Colonic mucosa (tissue), 4 donors: ENCODE data around the gene HPF1. TPM values are rescaled to one million over a fixed set of nuclear protein-coding genes. Genes with fewer than 3 reads are reported as not detected.
"Not testable (repeated sequence)": the region's sequence is repeated elsewhere in the genome, so short reads cannot be mapped to it uniquely, and the experiment has no call there.

Source experiments
- DNase-seq: peaks from one replicate; pipeline ENCODE4 v3.0.0-alpha.2; 2020
- H3K27ac ChIP-seq: fragments of 200-600 bp; one replicate; pipeline ENCODE4 v1.8.0; 2021
- H3K27me3 ChIP-seq: fragments of 200-600 bp; one replicate; pipeline ENCODE4 v1.8.0; 2021
- H3K36me3 ChIP-seq: fragments of 200-600 bp; one replicate; pipeline ENCODE4 v1.8.0; 2021
- H3K4me1 ChIP-seq: fragments of 200-600 bp; one replicate; pipeline ENCODE4 v1.8.0; 2021; ENCODE audit warnings: mild to moderate bottlenecking
- H3K4me3 ChIP-seq: fragments of 200-600 bp; one replicate; pipeline ENCODE4 v1.8.0; 2021
- H3K9ac ChIP-seq, 2 donors: one replicate each; pipeline ENCODE4 v1.7.0; 2013; ENCODE audit warnings: control low read depth in 2 of 2, low read depth in 2 of 2, low read length in 2 of 2
- H3K9me3 ChIP-seq: fragments of 200-600 bp; one replicate; pipeline ENCODE4 v1.8.0; 2021
- intact Hi-C: fragments of 100-400 bp; cut with DNase I; formaldehyde crosslinking; loops from one replicate; pipeline ENCODE4 v1.14.1; 2022
- total RNA-seq, 2 donors: library from RNA; stranded (reverse); fragmentation: NEBNext Ultra II Directional in 1 of 2; extraction: Animal tissue kit (Norgen Biotek cat#: 25700) in 1 of 2; gene quantifications; one replicate each; pipeline ENCODE4 v1.2.1, GENCODE V29; 2021
- TF ChIP-seq, protein P1 (sequence below): fragments of 200-600 bp; IDR thresholded peaks from one replicate; pipeline ENCODE4 v1.8.0; 2022; ENCODE audit warnings: antibody characterized with exemption, mild to moderate bottlenecking
- donor health status: healthy.
- donor health status: DM: no; HTN: no; CAD: no.
- donor health status: DM: no; HTN: no; CAD: no.

Gene HPF1
- total RNA-seq, 2 donors from 2014 or later = 11.7 to 23.6 TPM

DNA sequence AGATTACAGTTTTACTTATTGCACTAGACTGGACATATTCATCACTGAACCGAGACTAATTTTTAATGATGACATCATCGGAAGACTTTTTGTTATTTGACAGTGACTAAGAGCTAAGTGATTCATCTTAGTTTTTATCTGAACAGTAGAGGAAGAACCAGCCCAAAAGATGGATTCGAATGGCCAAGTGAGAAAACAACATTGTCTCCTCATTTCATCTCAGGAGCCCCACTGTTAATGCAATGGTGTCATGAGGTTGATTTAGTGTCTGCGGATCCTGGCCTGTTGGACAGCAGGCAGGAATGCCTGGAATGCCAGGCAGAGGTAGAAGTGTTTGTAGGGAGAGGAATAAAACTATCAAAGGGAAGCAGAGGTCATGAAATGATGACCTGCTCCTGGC, 37.8 kb upstream of the HPF1 start:
- no peaks in the 10 kb centered on the region for H3K9me3 ChIP-seq
- no peak overlapping the region for H3K9ac ChIP-seq
- H3K4me1 ChIP-seq = no peaks in the 10 kb centered on the region
- no peaks in the 10 kb centered on the region for H3K36me3 ChIP-seq
- TF ChIP-seq, protein P1, sequence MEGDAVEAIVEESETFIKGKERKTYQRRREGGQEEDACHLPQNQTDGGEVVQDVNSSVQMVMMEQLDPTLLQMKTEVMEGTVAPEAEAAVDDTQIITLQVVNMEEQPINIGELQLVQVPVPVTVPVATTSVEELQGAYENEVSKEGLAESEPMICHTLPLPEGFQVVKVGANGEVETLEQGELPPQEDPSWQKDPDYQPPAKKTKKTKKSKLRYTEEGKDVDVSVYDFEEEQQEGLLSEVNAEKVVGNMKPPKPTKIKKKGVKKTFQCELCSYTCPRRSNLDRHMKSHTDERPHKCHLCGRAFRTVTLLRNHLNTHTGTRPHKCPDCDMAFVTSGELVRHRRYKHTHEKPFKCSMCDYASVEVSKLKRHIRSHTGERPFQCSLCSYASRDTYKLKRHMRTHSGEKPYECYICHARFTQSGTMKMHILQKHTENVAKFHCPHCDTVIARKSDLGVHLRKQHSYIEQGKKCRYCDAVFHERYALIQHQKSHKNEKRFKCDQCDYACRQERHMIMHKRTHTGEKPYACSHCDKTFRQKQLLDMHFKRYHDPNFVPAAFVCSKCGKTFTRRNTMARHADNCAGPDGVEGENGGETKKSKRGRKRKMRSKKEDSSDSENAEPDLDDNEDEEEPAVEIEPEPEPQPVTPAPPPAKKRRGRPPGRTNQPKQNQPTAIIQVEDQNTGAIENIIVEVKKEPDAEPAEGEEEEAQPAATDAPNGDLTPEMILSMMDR = no peak
- H3K4me3 ChIP-seq = no peak overlapping the region
- no peak for DNase-seq
- intact Hi-C loops = no loop called here
- H3K27me3 ChIP-seq = peaks cover 4% of the 10 kb centered on the region
- no peak overlapping the region for H3K27ac ChIP-seq

DNA sequence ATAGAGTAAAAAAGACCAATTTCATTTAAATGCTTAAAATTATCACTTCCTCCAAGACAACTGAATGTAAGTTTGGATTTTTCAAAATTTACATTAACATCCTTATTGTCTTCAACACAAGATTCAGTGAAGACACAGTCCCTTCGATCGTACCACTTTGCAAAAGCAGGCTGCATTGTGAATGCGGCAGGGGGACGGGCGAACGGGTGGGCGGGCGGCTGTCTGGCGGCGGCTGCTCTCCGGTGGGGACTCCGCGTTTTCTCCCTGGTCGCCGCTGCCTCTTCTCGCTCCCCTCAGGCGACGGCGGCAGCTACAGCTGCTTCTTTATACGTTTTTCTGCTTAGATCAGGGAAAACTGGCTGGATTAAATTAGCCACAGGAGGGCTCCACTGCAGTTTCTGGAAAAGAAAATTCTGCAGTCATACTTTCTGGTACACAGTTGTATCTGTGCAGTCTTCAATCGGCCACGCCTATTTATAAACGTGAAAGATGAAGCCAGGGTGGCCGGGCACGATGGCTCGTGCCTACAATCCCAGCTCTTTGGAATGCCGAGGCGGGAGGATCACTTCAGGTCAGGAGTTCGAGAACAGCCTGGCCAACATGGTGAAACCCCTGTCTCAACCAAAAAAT, 33.9 kb upstream of the HPF1 start:
- Histone ChIP-seq H3K9me3 (no peaks in the 10 kb centered on the region), H3K27ac (no peak overlapping the region), H3K4me1 (no peaks in the 10 kb centered on the region), H3K27me3 (peaks cover 9% of the 10 kb centered on the region), H3K9ac (no peak overlapping the region), H3K36me3 (no peaks in the 10 kb centered on the region), H3K4me3 (peak overlapping the region; percentile 15)
- intact Hi-C loops = no loop called here
- TF ChIP-seq, protein P1 = peak; percentile 27
- DNase-seq = peak; percentile 31

DNA sequence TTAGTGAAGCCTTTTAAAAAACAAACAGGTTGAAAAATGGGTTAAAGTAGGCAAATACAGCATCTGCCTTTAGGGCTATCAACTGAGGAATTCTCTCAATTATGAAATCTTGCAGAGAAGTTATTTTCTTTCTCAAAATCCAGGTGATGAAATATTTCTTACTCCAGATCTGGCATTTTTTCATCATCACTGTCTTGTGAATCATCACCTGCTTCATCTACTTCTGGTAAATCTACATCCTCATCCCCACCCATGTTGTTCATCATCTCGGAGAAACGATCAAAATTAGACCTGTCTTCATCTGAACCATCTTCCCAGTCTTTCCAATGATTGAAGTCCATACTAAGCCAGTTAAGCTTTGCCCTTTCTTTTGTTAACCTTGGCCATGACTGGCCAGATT, 33.3 kb upstream of the HPF1 start:
- Histone ChIP-seq H3K9me3 (no peaks in the 10 kb centered on the region), H3K4me1 (no peaks in the 10 kb centered on the region), H3K27ac (no peak overlapping the region), H3K9ac (no peak overlapping the region), H3K4me3 (no peak overlapping the region), H3K36me3 (no peaks in the 10 kb centered on the region), H3K27me3 (peaks cover 9% of the 10 kb centered on the region)
- no peak for DNase-seq
- TF ChIP-seq, protein P1 = no peak
- intact Hi-C loops = no loop called here

DNA sequence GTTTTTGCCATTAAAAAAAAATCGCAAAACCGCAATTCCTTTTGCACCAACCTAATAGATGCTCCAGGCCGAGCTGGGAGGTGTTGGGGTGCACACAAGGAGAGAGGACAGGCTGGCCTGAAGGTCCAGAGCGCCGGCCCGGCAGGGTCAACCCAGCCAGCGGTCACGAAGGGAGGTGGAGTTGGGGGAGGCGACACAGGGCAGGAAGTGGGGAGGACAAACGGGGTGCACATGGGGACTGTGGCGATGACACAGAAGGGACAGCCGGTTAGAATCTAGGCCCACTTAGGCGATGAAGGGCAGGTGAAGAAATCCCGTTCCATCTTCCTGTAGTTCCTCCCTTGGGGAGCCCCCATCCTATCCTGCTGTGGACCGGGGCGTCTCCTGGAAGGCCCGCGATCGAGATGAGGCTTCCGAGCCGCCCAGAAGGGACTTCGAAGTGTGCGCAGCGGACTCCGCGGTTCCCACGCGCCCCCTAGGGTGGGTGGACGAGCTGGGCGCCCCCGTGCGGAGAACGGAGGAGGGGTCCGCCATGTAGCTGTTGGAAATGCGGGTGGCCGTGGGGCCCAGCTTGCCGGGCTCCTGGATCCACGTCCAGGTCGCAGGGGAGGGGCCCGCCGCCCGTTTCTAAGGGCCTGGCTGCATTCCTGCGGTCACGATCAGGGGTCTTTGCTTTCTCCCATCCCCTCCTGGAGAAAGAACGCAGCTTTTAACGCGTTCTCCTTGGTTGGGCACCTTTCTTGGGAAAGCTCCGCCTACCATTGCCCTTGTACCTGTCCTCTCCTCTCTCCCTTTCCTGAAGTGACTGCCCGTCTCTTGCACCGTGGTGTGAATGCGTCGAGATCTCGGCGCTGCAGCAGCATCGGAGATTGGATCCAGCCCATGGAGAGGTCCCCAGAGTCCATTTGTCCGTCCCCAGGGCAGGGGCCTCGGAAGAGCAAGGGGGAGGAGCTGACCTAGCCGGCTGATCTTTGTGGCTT, 17.0 kb upstream of the HPF1 start:
- Histone ChIP-seq H3K9ac (no peak overlapping the region), H3K9me3 (no peaks in the 10 kb centered on the region), H3K27me3 (no peaks in the 10 kb centered on the region), H3K4me1 (no peaks in the 10 kb centered on the region), H3K36me3 (no peaks in the 10 kb centered on the region), H3K4me3 (no peak overlapping the region), H3K27ac (no peak overlapping the region)
- TF ChIP-seq, protein P1 = no peak
- intact Hi-C loops = no loop called here
- no peak for DNase-seq

DNA sequence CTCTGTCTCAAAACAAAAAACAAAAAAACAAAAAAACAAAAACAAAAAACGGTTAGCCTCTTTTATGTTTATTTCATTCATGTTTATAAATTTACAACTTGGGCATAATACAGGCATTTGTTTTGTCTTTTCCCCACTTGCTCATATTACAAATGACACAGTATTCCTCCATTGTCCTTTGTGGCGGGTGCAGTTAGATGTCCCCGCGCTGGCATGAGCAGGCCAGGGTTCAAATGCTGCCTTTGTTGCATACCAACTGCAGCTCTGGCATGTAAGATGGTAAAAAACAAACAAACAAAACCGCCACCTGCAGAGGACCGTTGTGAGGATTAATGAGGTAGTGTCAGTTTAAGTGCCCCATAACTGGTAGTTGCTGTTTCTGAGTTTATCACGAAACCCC, 16.1 kb upstream of the HPF1 start:
- no peak overlapping the region for H3K4me3 ChIP-seq
- intact Hi-C loops = no loop called here
- H3K9ac ChIP-seq = no peak overlapping the region
- DNase-seq = no peak
- no peaks in the 10 kb centered on the region for H3K27me3 ChIP-seq
- no peaks in the 10 kb centered on the region for H3K9me3 ChIP-seq
- H3K4me1 ChIP-seq = no peaks in the 10 kb centered on the region
- H3K36me3 ChIP-seq = no peaks in the 10 kb centered on the region
- H3K27ac ChIP-seq = no peak overlapping the region
- TF ChIP-seq, protein P1 = no peak

DNA sequence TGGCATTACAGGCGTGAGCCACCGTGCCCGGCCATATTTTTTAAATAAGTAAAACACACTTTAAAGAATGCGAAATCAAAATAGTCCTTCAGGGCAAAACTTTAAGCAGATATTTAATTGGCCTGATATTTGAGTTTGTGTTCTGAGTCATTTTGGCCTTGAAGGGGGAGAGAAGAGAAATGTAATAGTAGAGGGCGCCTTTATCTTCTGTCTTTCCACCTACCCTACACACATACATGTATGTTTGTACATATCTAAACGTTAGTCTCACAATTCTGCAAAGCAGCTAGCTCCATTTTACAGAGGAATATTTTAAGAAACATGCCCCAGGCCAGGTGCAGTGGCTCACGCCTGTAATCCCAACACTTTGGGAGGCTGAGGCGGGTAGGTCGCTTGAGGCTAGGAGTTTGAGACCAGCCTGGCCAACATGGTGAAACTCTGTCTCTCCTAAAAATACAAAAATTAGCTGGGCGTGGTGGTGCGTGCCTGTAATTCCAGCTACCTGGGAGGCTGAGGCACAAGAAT, 13.9 kb upstream of the HPF1 start:
- H3K27ac ChIP-seq, H3K36me3 ChIP-seq, intact Hi-C loops, H3K4me1 ChIP-seq, H3K4me3 ChIP-seq, H3K9ac ChIP-seq, H3K27me3 ChIP-seq, DNase-seq, H3K9me3 ChIP-seq: not testable (repeated sequence)
